ENCODE data around the gene AADACL4.
"Not testable (repeated sequence)": the region's sequence is repeated elsewhere in the genome, so short reads cannot be mapped to it uniquely, and the experiment has no call there.

The AADACL4 gene

DNA sequence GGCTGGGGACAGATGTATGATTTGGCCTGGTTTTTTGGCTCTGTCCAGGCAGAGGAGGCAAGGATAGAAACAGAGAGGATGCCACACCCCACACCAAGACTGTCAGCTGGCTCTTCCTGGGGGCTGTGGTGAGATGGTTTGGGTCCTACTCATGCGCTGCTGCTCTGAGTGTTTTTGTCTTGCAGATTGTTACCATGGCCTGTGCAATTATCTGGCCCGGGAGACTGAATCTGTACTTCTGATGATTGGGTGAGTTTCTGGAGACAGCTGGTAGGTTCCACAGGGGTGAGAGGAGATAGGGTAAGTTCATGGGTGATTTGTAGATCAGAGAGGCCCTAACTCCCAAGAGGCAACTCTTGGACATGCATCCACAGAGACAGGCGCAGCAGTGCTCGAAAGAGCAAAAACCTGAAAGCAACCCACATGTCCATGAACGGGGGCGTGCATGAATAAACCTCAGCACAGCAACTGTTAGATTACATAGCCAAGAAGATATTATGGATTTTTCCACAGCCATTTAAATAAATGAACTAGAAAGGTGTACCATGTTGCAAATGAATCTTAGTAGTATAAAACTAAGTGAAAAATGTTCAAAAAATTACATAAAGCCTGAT is 17.8 kb downstream of the AADACL4 start:
- no peak for DNase-seq

DNA sequence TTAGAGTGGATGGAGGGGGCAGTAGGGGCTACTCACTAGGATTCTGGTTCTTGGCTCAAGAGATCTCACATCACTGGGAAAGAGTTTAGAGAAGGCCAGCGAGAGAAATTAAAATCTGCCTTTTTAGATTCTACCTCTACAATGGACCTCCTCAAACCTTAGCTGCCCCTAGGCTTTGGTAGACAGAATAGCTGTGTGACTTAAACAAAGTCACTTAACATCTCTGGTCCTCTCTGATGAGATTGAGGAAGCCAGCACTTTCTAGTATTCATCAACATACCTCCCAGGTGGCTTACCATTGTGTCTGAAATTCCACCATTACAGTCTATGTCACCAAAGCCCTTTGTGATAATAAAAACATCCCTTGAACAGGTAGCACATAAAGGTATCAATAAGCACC is 18.7 kb downstream of the AADACL4 start:
- no peak for DNase-seq

DNA sequence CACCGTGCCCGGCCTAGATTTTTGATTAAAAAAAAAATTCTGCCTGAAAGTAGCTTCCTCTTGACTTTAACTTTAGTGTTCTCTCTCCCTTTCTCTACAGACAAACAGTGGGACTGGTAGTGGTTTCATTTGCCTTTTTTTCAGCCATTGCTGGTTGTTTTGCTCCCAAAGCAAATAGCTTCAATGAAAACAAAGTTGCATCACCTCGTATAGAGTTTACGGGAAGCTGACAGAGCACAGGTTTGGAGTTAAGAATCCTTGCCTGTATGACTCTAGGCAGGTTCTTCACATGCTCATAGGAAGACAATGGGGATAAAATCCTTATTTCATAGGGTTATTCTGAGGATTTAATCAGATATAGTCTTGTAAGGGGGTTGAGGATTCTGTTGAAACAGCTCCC is 21.6 kb downstream of the AADACL4 start:
- DNase-seq: no peak

- DNase-seq: no peak
Measured at GRCh38 chr1:12666141-12666735, 22.4 kb downstream of the AADACL4 start.

GRCh38 chr1:12669529-12670068 is 25.7 kb downstream of the AADACL4 start:
- DNase-seq: no peak

DNA sequence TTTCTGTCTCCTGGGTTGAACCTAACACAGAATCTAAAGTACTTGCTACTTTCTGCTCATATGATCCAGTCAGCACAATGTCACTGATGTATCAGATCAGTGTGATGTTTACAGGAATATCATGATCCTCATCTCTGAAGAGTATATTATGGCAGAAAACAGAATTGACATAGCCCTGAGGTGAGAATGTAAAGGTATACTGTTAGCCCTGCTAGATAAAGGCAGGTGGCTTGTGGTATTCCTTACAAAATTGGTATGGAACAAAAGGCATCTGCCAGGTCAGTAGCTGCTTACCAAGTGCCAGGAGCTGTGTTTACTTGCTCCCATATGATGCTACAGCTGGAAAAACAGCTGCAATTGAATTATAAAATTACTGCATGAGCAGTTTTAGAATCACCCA is 30.5 kb downstream of the AADACL4 start:
- no peak for DNase-seq

DNA sequence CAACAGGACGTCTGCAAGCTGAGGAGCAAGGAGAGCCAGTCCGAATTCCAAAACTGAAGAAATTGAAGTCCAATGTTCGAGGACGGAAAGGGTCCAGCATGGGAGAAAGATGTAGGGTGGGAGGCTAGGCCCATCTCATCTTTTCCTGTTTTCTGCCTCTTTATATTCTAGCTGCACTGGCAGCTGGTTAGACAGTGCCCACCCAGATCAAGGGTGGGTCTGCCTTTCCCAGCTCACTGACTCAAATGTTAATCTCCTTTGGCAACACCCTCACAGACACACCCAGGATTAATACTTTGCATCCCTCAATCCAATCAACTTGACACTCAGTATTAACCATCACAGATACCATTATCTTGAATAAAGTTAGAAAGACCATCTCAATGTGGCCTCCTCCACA is 32.2 kb downstream of the AADACL4 start:
- not testable (repeated sequence) for DNase-seq

DNA sequence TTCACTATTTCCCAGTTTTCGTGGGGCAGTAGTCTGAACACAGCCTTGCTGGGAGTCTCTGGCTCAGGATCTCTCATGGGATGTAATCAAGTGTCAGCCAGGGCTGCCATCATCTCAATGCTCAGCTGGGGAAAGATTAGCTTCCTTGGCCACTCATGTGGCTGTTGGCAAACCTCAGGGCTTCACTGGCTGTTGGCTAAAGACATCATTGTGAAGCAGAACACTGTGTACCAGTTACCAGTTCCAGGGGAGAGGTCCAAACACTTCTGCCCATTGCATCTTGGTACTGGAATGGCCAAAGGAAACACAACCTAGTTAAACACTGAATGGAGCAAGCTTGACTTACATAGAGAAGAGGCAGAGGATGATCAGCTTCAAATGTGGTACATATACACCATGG is 33.7 kb downstream of the AADACL4 start:
- no peak for DNase-seq

DNA sequence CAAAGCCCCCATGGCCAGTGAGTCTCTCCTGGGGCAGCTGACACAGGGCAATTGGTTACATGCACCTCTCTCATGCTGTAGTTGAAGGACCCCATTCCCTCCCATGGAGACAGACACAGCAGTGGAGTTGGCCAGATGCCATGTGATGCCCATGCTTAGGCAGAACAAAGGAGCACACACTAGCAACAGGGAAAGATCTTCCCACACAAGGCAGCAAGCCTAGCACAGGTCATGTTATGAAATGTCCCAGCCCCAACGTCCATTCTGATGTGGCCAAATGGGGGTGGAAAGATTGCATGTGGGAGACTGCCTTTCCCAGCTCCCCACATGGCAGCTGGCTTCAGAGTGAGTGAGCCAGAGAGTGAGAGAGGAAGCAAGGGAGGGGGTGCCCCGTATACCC is 34.5 kb downstream of the AADACL4 start:
- DNase-seq: no peak

GRCh38 chr1:12678820-12679219 is 34.9 kb downstream of the AADACL4 start:
- no peak for DNase-seq

DNA sequence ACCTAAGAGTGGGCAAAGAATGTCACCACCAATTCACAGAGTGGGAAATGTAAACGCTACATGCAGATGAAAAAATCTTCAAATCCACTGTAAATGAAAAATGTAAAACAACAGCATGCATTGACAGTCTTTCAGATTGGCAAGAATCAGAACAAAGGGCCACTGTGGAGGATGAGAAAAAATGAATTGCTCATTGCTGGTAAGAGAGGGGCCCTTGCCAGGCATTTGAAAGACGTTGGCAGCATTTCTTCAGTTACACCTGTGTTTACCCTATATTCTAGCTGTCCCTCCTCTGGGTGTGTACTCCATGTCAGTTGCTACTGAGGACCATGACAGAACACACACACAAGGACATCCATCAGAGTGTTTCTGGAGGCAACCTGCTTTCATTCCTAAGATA is 46.3 kb downstream of the AADACL4 start:
- no peak for DNase-seq

DNA sequence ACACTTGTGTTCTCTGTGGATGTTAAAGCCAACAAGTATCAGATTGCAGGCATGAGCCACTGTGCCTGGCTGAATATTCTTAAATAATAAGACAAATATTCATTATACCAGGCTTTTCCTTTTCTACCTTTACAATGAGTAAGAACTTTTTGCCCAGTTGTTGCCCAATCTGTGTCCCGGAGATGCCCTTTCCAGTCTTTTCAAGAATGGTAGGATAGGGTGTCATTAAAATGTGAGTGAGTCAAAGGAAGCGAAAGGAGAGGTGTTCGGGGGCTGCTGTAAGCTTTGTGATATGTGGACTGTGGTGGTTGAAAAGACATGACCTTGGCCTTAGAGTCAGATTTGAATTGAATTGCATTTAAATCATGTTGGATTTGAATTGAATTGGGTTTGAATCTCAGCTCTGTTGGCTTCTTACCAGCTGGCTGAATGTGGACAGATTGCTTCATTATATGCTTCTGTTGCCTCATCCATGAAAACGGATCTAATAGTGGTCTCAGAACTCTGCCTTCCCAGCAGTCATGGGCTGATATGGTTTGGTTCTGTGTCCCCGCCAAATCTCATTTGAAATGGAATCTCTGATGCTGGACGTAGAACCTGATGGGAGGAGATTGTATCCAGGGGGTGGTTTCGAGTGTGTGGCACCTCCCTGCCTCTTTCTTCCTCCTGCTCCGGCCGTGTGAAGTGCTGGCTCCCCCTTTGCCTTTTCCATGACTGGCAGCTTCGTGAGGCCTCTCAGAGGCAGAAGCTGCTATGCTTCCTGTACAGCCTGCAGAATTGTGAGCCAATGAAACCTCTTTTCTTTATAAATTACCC is 49.3 kb downstream of the AADACL4 start:
- DNase-seq: no peak

- no peak for DNase-seq
Measured at GRCh38 chr1:12696658-12697057, 52.8 kb downstream of the AADACL4 start.

GRCh38 chr1:12697397-12697796 is 53.5 kb downstream of the AADACL4 start:
- DNase-seq: no peak

GRCh38 chr1:12703821-12704451 is 60.1 kb downstream of the AADACL4 start:
- no peak for DNase-seq

- no peak for DNase-seq
Measured at GRCh38 chr1:12706061-12706460, 62.2 kb downstream of the AADACL4 start.

GRCh38 chr1:12708396-12709090 is 64.7 kb downstream of the AADACL4 start:
- no peak for DNase-seq

- no peak for DNase-seq
Measured at GRCh38 chr1:12709091-12709491, 65.2 kb downstream of the AADACL4 start.

GRCh38 chr1:12709696-12710095 is 65.8 kb downstream of the AADACL4 start:
- no peak for DNase-seq

- no peak for DNase-seq
Measured at GRCh38 chr1:12711536-12711935, 67.7 kb downstream of the AADACL4 start.

GRCh38 chr1:12712076-12712475 is 68.2 kb downstream of the AADACL4 start:
- no peak for DNase-seq

DNA sequence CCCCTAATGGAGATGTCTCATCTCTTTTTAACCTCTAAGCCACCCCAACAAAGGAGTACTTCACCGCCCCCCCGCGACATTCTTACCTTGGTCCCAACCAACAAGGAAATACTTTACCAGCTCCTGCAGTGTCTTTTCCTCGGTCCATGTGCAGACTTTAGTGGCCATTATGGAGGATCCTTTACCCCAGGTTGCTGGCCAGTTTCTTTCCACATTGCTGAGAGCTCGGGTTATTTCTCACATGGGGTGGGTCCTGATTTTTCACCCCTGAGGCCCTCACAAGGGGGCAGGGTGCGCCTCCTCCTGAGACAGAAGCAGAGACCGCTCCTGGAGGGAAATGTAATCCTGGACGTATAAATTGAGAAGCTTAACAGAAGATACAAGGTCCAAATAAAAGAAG is 69.0 kb downstream of the AADACL4 start:
- DNase-seq: no peak

- not testable (repeated sequence) for DNase-seq
Measured at GRCh38 chr1:12713651-12714050, 69.8 kb downstream of the AADACL4 start.

Measured in CD4-positive, alpha-beta T cell treated with Interleukin-21 for 1 hour (primary cell).